ENCODE measurements around the gene ANKRD28.

The ANKRD28 gene

GRCh38 chr3:15778332-15778858 is 19.4 kb downstream of the ANKRD28 start:
- no peak for TF ChIP-seq POLR2AphosphoS5 (IDR thresholded peaks at IDR 0.05; ENCODE audit: low read depth, low read length)
- TF ChIP-seq SIN3A (IDR thresholded peaks at IDR 0.05; ENCODE audit: borderline replicate concordance, insufficient read depth, low read length) = no peak
- TF ChIP-seq FOXP2 (optimal IDR thresholded peaks at IDR 0.05; ENCODE audit: borderline replicate concordance, extremely low read depth, extremely low read length, insufficient read depth) = no peak
- TF ChIP-seq, protein P1, sequence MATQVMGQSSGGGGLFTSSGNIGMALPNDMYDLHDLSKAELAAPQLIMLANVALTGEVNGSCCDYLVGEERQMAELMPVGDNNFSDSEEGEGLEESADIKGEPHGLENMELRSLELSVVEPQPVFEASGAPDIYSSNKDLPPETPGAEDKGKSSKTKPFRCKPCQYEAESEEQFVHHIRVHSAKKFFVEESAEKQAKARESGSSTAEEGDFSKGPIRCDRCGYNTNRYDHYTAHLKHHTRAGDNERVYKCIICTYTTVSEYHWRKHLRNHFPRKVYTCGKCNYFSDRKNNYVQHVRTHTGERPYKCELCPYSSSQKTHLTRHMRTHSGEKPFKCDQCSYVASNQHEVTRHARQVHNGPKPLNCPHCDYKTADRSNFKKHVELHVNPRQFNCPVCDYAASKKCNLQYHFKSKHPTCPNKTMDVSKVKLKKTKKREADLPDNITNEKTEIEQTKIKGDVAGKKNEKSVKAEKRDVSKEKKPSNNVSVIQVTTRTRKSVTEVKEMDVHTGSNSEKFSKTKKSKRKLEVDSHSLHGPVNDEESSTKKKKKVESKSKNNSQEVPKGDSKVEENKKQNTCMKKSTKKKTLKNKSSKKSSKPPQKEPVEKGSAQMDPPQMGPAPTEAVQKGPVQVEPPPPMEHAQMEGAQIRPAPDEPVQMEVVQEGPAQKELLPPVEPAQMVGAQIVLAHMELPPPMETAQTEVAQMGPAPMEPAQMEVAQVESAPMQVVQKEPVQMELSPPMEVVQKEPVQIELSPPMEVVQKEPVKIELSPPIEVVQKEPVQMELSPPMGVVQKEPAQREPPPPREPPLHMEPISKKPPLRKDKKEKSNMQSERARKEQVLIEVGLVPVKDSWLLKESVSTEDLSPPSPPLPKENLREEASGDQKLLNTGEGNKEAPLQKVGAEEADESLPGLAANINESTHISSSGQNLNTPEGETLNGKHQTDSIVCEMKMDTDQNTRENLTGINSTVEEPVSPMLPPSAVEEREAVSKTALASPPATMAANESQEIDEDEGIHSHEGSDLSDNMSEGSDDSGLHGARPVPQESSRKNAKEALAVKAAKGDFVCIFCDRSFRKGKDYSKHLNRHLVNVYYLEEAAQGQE (IDR thresholded peaks at IDR 0.05; ENCODE audit: insufficient read depth in 1 of 2, low read depth in 2 of 2, low read length in 2 of 2) = no peak
- TF ChIP-seq TAF1 (IDR thresholded peaks at IDR 0.05; ENCODE audit: borderline replicate concordance, insufficient read depth, low read length) = no peak

GRCh38 chr3:15771444-15771843 is 26.3 kb downstream of the ANKRD28 start:
- TF ChIP-seq SIN3A (IDR thresholded peaks at IDR 0.05; ENCODE audit: borderline replicate concordance, insufficient read depth, low read length) (no peak), POLR2AphosphoS5 (IDR thresholded peaks at IDR 0.05; ENCODE audit: low read depth, low read length) (no peak), TAF1 (IDR thresholded peaks at IDR 0.05; ENCODE audit: borderline replicate concordance, insufficient read depth, low read length) (no peak), FOXP2 (optimal IDR thresholded peaks at IDR 0.05; ENCODE audit: borderline replicate concordance, extremely low read depth, extremely low read length, insufficient read depth) (no peak)
- TF ChIP-seq, protein P1 (IDR thresholded peaks at IDR 0.05; ENCODE audit: insufficient read depth in 1 of 2, low read depth in 2 of 2, low read length in 2 of 2) = no peak

GRCh38 chr3:15769256-15769915 is 28.4 kb downstream of the ANKRD28 start:
- TF ChIP-seq TAF1 (IDR thresholded peaks at IDR 0.05; ENCODE audit: borderline replicate concordance, insufficient read depth, low read length) (no peak), FOXP2 (optimal IDR thresholded peaks at IDR 0.05; ENCODE audit: borderline replicate concordance, extremely low read depth, extremely low read length, insufficient read depth) (no peak), SIN3A (IDR thresholded peaks at IDR 0.05; ENCODE audit: borderline replicate concordance, insufficient read depth, low read length) (no peak), POLR2AphosphoS5 (IDR thresholded peaks at IDR 0.05; ENCODE audit: low read depth, low read length) (no peak)
- TF ChIP-seq, protein P1 (IDR thresholded peaks at IDR 0.05; ENCODE audit: insufficient read depth in 1 of 2, low read depth in 2 of 2, low read length in 2 of 2) = no peak

DNA sequence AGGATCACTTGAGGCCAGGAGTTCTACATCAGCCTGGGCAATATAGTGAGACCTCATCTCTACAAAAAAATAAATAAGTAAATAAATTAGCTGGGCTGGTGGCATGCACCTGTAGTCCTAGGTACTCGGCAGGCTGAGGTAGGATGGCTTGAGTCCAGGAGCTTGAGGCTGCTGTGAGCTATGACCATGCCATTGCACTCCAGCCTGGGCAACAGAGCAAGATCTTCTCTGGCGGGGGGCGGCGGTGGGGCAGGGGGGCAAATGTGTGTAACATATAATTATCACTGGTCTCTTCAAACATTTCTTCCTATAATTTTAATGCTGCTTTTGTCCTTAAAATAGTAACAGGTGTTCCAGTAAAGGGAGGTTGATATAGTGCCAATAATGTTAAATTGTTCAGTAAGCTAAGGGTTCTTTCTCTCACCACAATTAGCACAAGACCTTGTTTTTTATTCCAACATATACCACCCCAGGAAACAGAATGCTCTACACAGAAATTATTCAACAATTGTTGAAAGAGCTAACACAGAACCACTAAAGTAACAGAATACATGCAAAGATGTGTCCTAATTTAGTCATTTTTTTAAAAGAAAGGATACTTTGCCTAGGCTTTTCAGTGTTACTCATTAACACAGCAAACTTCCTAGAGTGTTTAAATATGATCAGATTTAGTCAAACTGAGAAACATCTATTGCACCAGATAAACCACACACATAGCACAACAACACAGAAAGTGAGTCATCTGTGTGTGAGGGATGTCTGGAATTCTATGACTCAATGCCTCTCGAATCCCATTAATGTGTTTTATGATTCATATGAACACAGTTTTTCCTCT is 29.1 kb downstream of the ANKRD28 start:
- TF ChIP-seq, protein P1 (IDR thresholded peaks at IDR 0.05; ENCODE audit: insufficient read depth in 1 of 2, low read depth in 2 of 2, low read length in 2 of 2) = no peak
- peak; percentile 54 for TF ChIP-seq FOXP2 (optimal IDR thresholded peaks at IDR 0.05; ENCODE audit: borderline replicate concordance, extremely low read depth, extremely low read length, insufficient read depth)
